Dedifferentiated amniotic fluid mesenchymal stem cell (primary cell): Measurements from ENCODE around the gene MISP.
"Not testable (repeated sequence)": the region's sequence is repeated elsewhere in the genome, so short reads cannot be mapped to it uniquely, and the experiment has no call there.

Experiments used
- DNase-seq: peaks from one replicate; pipeline ENCODE4 v3.0.0-alpha.2; 2016; ENCODE audit errors: extremely low spot score

The MISP gene, protein sequence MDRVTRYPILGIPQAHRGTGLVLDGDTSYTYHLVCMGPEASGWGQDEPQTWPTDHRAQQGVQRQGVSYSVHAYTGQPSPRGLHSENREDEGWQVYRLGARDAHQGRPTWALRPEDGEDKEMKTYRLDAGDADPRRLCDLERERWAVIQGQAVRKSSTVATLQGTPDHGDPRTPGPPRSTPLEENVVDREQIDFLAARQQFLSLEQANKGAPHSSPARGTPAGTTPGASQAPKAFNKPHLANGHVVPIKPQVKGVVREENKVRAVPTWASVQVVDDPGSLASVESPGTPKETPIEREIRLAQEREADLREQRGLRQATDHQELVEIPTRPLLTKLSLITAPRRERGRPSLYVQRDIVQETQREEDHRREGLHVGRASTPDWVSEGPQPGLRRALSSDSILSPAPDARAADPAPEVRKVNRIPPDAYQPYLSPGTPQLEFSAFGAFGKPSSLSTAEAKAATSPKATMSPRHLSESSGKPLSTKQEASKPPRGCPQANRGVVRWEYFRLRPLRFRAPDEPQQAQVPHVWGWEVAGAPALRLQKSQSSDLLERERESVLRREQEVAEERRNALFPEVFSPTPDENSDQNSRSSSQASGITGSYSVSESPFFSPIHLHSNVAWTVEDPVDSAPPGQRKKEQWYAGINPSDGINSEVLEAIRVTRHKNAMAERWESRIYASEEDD

DNA sequence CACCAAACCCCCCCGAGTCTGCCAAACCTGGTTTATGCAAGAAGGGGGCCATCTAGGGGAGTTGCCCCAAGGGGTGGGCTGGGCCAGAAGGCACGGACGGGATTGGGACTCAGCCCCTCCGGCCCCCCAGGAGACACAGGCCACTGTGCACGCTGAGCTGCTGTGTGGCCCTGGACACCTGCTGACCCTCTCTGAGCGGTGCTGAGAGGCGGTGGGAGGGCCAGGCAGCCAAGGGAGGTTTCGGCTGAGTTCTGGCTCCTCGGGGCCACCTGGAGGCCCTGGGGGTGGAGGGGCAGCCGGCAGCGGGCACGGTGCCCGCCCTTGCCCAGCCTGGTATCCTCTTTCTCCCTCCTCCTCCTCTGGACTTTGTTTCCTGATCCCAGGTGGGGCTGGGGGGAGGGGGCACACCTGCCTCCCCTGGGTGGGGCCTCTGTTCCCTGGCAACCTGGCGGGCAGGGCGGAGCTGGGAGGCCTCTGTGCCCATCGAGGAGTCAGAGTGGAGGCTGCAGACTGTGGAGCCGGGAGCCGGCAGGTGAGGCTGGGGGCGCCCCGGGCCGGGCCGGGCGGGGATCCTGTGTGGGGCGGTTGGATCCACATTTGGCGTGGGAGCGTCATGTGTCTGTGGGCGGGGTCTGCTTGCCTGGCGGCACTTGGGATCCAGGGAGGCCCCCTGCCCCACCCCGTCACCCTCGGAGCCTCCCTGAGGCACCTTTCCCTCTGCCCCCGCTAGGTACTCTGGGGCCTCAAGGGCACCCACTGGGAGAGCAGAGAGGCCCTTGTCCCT lies at the start of gene MISP:
MISP (plus strand) TSS at position 473 of the 784 bp plus-strand sequence. CDS start 5,835 bp downstream, outside the sequence.
- DNase-seq = no peak

DNA sequence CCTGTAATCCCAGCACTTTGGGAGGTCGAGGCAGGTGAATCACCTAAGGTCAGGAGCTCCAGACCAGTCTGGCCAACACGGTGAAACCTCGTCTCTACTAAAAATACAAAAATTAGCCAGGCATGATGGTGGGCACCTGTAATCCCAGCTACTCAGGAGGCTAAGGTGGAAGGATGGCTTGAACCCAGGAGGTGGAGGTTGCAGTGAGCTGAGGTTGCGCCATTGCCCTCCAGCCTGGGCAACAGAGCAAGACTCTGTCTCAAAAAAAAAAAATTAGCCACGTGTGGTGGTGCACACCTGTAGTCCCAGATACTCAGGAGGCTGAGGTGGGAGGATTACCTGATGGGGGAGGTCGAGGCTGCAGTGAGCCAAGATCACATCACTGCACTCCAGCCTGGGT lies 48.1 kb upstream of the MISP start:
- not testable (repeated sequence) for DNase-seq

DNA sequence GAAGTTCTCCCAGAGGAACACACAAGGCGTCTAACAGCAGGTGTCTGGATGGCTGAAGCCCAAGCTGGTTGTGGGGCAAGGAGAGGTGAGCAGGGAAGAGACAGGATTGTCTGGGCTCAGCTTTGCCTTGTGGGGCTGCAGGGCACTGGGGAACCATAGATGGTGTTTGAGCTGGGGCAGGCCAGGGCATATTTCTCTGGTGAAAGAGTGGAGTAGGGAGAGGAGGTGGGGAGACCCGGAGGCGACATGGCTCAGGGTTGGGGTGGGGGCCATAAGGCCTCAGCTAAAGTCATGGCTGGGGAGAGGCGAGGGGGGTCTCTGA lies 47.6 kb upstream of the MISP start:
- no peak for DNase-seq

DNA sequence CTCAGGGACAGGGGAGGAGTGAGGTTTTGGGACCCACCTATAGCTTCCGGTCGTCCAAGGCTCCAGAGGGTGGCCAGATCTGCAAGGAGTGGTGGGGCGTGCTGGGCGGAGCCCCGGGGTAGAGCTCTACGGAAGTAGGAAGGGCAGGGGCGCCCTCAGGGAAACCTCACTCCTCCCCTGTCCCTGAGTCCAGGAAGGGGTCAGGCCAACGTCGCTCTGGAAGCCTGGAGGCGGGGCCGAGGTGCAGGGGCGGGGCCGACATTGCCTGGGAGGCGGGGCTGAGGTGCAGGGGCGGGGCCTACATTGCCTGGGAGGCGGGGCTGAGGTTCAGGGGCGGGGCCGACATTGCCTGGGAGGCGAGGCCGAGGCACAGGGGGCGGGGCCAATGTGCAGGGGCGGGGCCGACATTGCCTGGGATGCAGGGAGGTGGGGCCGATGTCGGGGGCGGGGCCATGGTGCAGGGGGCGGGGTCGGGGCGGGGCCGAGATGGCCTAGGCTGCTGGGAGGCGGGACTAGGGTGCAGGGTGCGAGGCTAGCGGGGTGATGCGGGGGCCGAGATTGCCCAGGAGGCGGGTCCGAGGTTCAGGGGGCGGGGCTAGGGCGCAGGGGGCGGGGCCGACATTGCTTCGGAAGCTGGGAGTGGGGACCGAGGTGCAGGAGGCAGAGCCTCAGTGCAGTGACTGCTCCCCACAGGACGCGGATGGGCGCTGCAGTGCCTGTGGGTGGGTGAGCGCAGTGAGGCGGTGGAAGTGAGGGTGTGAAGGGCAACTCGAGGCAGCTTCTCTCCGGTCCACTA lies 47.1 kb upstream of the MISP start:
- DNase-seq = no peak

DNA sequence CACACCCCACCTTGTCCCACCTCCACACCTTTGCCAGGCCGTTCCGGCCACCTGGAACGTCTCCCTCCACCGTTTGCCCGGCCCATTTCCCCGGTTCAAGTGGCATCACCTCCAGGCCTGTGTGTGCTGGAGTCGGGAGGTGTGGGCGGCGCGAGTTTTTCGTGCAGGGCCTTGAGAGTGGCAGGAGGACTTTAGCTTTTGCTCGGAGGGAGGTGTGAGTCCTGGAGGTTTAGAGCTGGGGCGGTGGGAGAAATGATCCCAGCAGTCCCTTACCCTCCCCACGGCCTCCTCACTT lies 46.5 kb upstream of the MISP start:
- no peak for DNase-seq

DNA sequence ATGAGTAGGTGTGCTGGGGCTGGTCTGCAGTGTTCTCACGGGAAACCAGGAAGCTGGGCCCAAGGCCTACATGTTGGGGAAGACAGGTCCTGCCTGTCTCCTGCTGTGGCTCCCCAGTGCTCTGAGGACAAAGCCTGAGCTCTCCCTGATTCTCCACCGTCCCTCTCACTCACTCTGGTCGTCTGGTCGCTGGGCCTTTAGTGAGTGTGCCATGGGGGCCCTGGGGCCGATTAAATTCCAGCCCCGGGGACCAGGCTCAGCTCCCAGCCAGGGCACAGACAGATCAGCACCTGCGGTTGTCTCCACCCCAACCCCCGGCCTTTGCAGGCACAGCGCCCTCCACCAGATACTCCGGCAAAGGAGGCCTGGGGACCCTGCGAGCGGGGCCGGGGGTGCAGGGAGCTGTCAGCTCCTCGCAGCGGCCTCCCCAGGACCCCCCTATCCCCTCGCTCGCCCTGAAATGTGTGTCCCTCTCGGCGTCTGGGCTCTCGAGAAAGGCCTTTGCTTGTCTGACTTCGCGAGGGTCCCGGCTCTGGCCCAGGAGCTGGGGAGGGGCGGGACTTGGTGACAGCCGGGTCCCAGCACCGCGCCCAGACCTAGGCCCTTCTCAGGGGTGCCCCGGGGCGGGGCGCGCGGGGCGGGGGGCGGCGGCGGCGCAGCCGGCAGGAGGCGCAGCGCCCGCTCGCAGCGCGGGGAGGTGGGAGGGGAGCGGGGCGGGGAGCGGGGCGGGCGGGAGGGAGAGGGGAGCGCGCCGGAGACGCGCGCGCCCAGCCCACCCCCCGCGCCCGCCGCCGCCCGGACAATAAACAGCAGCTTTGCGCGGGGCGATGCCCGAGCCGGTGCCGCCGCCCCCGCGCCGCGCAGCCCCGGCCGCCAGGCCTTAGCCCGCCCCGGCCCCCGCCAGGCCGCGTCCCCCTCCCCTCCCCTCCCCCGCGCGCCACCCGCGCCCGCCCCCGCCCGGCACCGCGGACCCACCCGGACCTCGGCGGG lies 42.5 kb upstream of the MISP start, which contains the start of gene PALM:
PALM (plus strand) TSS at position 782 of the 990 bp plus-strand sequence. CDS start 212 bp downstream, outside the sequence.
- DNase-seq = no peak

DNA sequence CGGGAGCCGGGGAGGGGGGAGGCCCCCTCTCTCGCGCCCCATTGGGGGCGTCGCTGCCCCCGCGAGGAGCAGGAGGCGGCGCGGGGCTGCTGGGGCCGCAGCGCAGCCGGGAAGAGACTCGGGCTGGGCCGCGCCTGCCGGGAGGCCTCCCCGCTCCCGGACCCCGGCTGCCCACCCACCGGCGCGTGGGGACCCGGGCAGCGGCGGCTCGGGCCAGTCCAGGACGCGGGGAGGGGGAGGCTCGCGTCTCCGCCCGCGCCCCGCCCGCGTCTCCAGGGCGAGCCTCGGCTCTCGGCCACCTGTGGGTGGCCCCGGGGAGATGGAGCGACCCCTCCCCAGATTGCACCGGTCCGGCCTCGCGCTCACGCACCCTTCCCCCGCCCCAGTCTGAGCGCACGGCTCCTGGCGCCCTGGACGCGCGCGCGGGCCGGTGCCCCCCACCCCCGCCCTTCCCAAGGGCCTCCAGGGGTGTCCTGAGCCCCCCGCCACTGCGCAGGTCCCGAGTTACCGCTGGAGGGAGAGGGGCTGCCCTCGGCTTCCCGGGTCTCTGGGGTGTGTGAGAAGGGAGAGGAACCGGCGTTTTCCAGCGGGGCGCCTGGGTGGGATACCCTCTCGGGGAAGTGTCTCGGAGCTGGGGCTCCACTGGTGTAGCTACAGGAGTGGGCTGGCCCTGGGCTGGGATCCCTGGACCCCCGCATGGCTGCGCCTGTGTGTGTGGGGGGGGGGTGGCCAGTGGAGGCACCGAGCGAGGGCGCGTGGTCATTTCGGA lies 41.5 kb upstream of the MISP start:
- no peak for DNase-seq

DNA sequence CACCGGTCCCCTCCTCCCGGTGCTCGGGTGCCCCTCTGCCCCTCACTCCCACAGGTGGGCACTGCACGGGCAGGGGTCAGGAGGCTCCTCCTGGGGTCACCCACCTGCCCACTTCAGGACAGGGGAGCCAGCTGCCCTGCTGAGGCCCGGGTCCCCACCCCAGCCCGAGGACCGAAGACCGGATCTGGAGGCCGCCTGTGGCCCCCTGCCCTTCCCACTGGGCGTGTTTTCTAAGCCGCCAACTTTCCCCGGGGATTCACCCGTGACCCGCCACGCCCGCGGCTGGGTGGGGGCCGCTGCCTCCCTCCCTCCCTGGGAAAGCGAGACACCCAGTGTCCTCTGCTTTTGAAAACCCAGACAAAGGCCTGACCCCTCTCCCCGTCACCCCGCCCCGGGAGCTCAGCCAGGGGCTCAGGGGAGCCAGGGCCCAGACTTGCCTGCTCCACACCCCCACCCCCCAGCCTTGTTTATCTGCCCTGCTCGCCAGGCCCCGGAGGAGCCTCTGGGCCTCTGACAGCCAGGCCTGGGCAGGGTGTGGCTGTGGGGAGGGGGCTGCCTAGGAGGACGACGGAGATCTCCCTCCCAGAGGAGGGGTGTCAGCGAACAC lies 40.8 kb upstream of the MISP start:
- no peak for DNase-seq

DNA sequence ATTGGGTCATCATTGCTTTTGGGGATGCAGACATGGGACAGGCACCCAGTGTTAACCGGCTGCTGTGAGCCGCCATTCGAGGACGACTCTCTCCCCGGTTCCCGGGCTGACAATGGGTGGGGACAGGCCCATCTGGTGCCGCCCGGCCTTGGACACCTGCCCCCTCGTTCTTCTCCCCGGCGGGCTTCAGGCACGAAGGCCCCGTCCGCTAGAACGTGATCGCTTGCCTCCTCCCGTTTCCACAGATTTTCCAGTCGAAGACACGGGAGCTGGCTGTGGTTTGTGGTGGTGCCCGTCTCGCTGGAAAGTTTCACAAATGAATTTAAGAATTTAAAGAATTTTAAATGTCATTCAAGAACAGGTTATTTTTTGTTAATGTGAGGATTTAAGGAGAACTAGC lies 40.1 kb upstream of the MISP start:
- no peak for DNase-seq

DNA sequence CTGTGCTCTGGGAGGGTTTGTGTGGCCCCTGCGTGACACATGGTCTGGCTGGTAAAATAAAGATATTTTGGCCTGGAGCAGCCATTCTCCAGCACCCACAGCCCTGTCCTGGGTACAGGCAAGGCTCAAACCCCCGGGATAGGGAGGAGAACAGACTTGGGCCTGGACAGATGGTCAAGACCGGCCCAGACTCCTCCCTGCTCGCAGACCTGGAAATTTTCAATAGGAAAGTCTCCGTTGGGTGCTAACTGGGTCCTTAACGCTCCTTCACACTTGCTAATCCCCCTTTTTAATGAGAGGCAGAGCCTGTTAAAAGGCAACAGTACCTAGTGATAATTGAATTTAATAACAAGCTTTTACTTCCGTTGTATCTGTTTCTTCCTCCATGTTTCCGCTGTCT lies 39.7 kb upstream of the MISP start:
- no peak for DNase-seq

DNA sequence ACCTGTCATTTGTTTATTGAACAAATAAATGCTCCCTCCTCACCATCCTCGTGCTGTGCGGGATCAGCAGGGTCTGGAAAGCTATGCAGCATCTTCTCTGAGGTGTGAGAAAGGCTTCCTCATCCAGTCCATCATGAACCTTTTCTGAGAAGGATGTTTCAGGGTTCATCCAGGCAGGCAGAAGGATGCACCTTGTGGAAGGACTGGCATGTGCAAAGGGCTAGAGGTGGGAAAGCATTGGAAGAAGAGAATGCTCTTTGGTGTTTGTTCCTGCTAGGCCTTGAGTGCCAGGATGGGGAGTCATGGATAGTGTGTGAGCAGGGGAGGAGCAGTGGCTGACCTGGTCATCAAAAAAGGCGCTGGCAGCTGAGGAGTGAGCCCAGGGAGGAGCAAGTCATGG lies 35.6 kb upstream of the MISP start:
- no peak for DNase-seq

DNA sequence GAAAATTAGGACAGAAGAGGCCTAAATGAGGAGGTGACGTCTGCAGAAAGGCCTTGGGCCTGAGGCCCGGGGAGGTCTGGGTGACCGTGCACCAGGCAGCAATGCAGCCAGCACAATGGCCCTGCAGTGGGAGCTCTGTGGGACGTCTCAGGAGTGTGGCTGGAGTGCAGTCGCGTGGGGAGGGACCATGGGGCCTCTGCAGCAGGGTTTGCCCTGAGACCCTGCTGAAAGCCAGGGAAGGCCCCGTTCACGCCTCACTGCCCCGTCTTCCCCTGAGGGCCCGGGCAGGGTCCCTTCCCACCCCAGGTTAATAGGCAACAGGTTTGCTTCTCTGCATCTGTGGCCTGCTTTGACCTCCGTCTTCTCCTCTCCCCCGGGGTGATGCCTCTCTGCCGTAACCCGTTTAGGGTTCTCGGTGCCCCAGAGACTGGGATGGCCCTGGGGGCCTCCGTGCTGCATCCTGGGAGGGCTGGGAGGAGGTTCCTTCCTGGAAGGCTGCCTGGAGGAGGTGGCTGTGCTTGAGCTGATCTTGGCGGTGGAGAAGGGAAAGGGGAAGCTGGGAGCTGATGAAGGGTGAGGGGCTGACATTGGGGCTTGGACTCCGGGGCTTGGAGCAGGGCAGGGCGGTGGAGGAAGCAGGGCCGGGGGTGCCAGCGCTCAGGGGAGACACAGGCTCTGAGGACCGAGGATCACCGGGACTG lies 32.5 kb upstream of the MISP start:
- DNase-seq = no peak

DNA sequence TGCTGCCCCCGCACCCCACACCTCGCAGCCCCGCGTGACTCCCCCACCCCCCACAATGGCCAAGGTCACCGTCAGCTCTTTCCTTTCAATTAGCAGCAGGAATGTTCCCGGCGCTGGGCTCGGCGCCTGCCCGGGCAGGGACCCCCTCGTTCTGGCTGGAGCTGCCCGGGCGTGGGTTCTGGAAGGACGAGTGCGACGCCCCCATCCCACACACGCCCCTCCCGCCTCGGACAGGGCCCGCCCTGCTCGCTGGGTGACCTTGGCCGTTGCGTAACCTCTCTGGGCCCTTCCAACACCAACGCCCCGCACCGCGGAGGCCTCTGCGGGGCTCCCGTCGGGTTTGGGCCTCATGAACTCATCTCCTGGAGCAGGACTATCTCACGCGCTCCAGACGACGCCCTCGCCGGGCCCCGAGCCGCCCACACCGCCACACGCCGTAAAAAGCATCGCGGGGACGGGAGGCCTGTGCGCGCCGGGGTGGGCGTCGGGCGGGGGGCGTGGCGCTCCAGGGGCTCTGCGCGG lies 31.9 kb upstream of the MISP start:
- DNase-seq = peak; percentile 22

DNA sequence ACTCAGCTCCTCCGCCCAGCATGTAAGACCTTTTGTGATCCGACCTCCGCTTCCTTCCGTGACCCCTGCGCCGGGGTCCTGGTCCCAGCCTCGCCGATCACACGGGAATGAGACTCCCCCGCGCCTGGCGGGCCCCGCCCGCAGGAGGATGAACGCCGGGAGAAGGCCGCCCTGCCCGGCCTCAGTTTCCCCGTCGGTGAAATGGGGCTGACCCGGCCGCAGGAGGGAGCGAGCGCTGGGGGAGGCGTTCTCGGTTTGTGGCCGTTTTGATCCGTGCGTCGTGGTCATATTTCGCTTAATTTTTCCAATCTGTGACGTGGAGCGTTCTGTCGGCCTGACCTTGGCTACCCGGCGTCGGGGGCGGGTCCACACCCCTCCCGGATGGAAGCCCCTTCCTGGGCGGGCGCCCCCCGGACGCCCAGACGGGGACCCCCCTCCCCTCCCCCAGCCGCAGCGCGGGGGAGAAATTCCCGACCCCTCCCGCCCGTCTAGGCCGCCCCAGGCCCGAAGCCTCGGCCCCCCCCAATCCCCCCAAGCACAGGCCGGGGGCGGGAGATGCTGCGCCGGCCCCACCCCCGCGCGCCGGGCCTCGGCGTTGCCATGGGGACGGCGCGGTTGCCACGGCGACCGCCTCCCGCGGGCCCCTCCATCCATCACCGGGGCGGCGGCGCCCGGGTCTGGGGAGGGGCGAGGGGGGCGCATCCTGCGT lies 31.1 kb upstream of the MISP start:
- no peak for DNase-seq

DNA sequence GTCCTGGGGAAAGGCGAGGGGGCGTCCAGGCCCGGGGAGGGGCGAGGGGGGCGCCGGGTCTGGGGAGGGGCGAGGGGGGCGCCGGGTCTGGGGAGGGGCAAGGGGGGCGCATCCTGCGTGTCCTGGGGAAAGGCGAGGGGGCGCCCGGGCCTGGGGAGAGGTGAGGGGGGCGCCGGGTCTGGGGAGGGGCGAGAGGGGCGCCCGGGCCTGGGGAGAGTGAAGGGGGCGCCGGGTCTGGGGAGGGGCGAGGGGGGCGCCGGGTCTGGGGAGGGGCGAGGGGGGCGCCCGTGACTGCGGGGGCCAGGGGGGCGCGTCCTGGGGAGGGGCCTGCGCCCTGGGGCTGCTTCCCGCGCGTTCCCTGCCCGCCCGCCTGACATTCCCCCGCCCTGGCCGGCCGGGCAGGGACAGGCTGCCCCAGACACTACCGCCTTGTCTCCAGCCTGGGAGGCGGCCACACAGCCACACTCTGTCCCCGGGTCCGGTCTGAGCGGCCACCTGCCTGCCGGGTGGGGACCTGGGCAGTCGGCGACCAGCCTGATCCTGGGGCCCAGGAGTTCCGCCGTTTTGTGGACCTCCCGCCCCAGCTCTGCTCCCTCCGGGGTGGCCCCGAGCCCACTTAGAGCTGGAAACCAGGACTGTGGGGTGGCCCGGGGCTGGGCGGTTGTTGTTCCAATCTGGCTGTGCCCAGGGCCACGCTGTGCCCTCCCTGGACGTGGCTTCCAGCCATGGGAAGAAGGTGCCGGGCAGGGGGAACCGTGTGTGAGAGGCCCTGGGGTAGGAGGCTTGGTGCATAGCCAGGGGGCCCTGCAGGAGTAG lies 30.4 kb upstream of the MISP start:
- no peak for DNase-seq

DNA sequence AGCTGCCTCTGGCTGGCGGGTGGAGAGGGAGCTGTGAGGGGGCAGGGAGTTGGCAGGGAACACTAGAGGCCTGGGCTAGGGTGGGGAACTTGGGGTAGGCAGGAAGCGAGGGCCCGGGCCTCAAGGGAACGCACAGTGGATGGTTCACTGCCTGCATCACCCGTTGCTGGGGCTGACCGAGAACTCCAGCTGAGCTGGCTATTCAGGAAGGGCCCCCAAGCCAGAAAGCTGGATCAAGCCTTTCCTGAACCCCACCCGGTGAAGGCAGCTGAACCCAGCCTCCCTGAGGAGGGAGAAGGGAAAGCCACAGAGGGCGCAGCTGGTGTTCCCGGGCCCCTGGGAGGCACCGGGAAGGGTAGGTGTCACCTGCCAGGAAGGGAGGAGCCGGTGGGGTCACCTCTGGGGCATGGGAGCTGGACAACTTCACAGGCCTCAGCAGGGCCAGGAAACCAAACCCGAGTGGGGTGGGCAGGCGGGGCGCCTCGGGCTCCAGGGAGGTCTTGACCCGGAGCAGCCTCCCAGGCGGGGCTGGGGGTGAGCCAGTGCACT lies 28.3 kb upstream of the MISP start:
- no peak for DNase-seq

DNA sequence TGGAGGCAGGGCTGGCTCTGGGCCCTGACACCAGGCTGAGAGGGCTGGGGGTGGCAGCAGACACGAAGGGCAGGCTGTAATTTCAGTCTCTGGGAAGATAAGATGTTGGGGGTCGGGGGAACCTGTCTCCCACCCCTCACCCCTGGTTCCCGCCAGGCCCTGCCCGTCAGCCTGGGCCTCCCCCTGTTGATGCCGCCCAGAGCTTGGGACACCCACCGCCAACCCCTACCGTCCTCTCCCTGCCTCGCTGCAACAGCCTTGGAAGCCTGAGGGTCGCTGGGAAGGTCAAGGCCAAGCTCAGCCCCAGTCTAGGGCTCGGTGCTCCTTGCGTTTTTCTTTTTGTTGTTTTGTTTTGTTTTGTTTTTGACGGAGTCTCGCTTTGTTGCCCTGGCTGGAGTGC lies 27.7 kb upstream of the MISP start:
- DNase-seq = no peak
